PFSK-1 (cell line): ENCODE measurements around the gene OR10H3.

ENCODE experiments used
- FOXP2 ChIP-seq: optimal IDR thresholded peaks from 2 replicates; pipeline ENCODE3; 2011; ENCODE audit warnings: borderline replicate concordance, control low read depth, inconsistent platforms; ENCODE audit not compliant: insufficient read depth; ENCODE audit errors: extremely low read length, extremely low read depth
- POLR2AphosphoS5 ChIP-seq: IDR thresholded peaks from 2 replicates; pipeline ENCODE4 v1.6.1; 2012; ENCODE audit warnings: low read depth, mild to moderate bottlenecking, control low read depth, low read length, moderate library complexity
- REST ChIP-seq, 2 experiments: IDR thresholded peaks; 2 replicates each; pipeline versions ENCODE4 v1.6.1 to v1.8.0; 2011 to 2012; ENCODE audit warnings: low read depth in 2 of 2, low read length in 2 of 2, control low read depth in 1 of 2, inconsistent platforms in 1 of 2, mild to moderate bottlenecking in 1 of 2, moderate library complexity in 1 of 2; ENCODE audit not compliant: insufficient read depth in 1 of 2
- SIN3A ChIP-seq: IDR thresholded peaks from 2 replicates; pipeline ENCODE4 v1.6.1; 2012; ENCODE audit warnings: mild to moderate bottlenecking, low read length, moderate library complexity, borderline replicate concordance; ENCODE audit not compliant: insufficient read depth
- TAF1 ChIP-seq: IDR thresholded peaks from 2 replicates; pipeline ENCODE4 v1.6.1; 2012; ENCODE audit warnings: low read length, control low read depth, borderline replicate concordance; ENCODE audit not compliant: insufficient read depth

The OR10H3 gene

DNA sequence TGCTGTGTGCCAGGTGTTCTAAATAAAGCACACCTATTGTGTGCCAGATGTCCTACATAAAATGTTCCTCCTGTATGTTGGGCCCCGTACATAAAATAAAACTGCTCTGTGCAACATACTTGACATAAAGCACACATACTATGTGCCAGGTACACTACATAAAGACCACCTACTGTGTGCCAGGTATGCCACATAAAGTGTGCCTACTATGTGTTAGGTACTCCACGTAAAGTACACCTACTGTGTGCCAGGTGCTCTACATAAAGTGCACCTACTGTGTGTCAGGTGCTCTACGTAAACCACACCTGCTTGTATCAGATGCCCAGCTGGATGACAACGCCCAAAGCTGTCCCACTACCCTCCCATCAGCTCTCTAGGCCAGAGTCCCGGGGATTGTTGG lies 43.9 kb downstream of the OR10H3 start:
- TF ChIP-seq FOXP2 (no peak), TAF1 (no peak), REST (IDR thresholded peaks at IDR 0.05; ENCODE audit: insufficient read depth in 1 of 2, low read depth in 2 of 2, low read length in 2 of 2) (no peak), POLR2AphosphoS5 (no peak), SIN3A (no peak)

DNA sequence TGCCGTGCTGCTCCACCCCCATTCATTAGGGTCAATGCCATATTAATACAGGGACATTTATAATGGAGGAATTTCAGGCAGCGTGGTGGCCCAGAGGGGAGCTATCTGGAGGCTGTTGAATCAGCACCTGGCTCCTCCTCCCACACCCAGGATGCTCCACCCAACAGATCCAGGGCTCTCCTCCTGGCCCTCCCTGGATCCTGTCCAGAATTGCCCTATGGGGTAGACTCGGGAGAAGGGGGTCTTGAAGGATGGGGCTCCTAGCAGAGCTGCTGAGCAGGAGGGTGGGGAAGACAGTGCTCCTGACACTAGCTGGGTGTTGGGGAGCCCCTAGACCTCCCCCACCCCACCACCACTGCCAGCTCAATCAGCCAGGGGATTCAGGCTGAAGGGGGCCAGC lies 44.4 kb downstream of the OR10H3 start:
- TF ChIP-seq POLR2AphosphoS5 (no peak), SIN3A (no peak), FOXP2 (no peak), TAF1 (no peak), REST (IDR thresholded peaks at IDR 0.05; ENCODE audit: insufficient read depth in 1 of 2, low read depth in 2 of 2, low read length in 2 of 2) (no peak)

DNA sequence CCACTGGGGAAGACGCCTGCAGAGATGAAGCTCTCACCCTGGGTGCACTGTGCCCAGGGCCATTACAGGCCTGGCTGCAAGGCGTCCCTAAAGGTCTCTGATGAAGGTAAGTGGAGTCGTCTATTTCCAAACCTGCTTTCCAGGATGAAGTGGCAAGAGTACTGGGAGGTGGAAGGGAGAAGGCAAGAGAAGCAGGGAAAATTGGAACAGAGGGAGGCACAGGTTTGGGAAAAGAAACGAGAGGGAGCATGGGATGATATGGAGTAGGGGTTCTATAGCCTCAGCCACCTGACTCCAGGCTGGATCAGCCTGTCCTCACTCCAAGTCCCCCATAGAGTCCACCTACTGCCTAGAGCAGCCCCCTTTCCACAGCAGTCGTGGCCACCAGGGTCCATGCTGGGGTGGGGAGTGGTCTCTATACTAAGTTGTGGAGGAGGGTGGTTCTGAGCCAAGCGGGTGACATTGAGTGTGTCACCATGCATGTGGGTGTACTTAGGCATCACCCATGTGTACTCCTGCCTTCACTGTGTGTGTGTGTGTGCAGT lies 49.9 kb downstream of the OR10H3 start, which contains the start of gene OR10H5:
Gene OR10H5, plus strand, starts transcription at position 51 of the 545 bp plus-strand sequence. CDS start 6,388 bp downstream, outside the sequence.
- TF ChIP-seq SIN3A (no peak), POLR2AphosphoS5 (no peak), TAF1 (no peak), FOXP2 (no peak), REST (IDR thresholded peaks at IDR 0.05; ENCODE audit: insufficient read depth in 1 of 2, low read depth in 2 of 2, low read length in 2 of 2) (no peak)

GRCh38 chr19:15788594-15789270 lies 50.9 kb downstream of the OR10H3 start:
- TF ChIP-seq TAF1 (no peak), REST (IDR thresholded peaks at IDR 0.05; ENCODE audit: insufficient read depth in 1 of 2, low read depth in 2 of 2, low read length in 2 of 2) (no peak), FOXP2 (no peak), POLR2AphosphoS5 (no peak)

GRCh38 chr19:15790096-15790495 lies 52.3 kb downstream of the OR10H3 start:
- TF ChIP-seq TAF1 = no peak
- TF ChIP-seq FOXP2 = no peak
- no peak for TF ChIP-seq REST (IDR thresholded peaks at IDR 0.05; ENCODE audit: insufficient read depth in 1 of 2, low read depth in 2 of 2, low read length in 2 of 2)
- no peak for TF ChIP-seq SIN3A
- no peak for TF ChIP-seq POLR2AphosphoS5
